KOPT-K1 (cell line): Measurements from ENCODE around the gene HMGXB4.
A peak's percentile ranks its signal among the peaks of the same experiment; 100 is the strongest.

Experiments
- H3K27ac ChIP-seq: fragments of 200-600 bp; sonication (generic); 2 replicates; pipeline ENCODE4 v1.5.1; 2016; ENCODE audit warnings: antibody characterized with exemption, mild to moderate bottlenecking, low read depth, low read length; ENCODE audit not compliant: poor library complexity, severe bottlenecking
- H3K36me3 ChIP-seq: fragments of 200-600 bp; sonication (generic); 2 replicates; pipeline ENCODE4 v1.5.1; 2017; ENCODE audit warnings: antibody characterized with exemption, mild to moderate bottlenecking, low read length, moderate library complexity; ENCODE audit not compliant: insufficient read depth
- H3K9me3 ChIP-seq: fragments of 200-600 bp; sonication (generic); 2 replicates; pipeline ENCODE4 v1.5.1; 2017; ENCODE audit warnings: antibody characterized with exemption, low read length, mild to moderate bottlenecking; ENCODE audit not compliant: insufficient read depth, poor library complexity, severe bottlenecking

Gene HMGXB4

DNA sequence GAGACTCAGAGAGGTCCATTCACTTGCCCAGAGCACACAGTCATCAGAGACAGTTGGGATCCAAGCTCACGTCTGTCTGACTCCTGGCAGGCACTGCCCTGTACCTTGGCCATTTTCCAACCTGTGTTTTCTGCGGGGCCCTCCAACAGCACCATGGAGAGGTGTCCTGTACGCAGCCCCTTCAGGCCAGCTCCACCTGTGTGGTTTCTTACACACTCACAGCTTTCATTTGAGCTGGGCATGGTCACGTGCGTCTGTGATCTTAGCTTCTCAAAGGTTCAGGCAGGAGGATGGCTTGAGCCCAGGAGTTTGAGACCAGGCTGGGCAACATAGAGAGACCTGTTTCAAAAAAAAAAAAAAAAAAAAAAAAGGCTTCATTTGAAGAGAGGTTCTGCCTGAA is 66.8 kb downstream of the HMGXB4 start:
- no peak overlapping the region for H3K27ac ChIP-seq
- no peaks in the 10 kb centered on the region for H3K9me3 ChIP-seq
- H3K36me3 ChIP-seq: peaks cover 41% of the 10 kb centered on the region; the same call in 1 of the 2 replicates

DNA sequence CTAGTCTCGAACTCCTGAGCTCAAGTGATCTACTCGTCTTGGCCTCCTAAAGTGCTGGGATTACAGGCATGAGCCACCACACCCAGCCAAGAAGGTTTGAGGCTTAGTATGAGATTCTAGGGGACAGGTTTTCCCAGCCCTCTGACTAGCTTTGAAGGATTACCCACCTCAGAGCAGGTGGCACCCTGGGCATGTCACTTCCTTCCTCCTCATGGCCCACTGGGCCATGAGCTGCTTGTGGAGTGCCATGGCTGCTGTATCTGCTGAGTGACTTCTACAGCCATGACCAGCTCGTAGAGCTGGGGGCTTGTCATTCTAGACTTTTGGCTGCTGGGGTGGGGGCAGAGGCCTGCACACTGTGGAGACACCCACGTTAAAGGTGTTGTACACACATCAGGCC is 67.5 kb downstream of the HMGXB4 start:
- no peaks in the 10 kb centered on the region for H3K9me3 ChIP-seq
- peaks cover 41% of the 10 kb centered on the region; the same call in 1 of the 2 replicates for H3K36me3 ChIP-seq
- H3K27ac ChIP-seq: no peak overlapping the region

DNA sequence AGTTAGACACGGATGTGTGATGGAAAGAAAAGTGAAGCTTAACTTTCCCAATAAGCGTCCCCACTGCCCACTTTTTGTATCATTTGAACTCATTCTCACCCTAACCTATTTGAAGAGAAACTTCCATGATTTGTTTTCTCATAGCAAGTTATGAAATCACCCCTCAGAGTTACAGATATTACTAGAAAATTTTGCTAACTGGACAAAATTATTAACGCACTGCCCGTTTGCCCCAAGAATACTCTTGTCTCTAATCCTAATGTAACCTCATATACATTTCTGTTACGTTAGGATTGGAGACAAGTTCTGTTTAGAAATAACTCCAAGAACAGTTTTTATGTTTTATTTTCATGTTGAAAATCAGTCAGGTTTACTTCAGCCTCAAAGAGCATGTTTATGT is 67.9 kb downstream of the HMGXB4 start:
- H3K36me3 ChIP-seq: peaks cover 41% of the 10 kb centered on the region; the same call in 1 of the 2 replicates
- H3K27ac ChIP-seq: no peak overlapping the region
- no peaks in the 10 kb centered on the region for H3K9me3 ChIP-seq

DNA sequence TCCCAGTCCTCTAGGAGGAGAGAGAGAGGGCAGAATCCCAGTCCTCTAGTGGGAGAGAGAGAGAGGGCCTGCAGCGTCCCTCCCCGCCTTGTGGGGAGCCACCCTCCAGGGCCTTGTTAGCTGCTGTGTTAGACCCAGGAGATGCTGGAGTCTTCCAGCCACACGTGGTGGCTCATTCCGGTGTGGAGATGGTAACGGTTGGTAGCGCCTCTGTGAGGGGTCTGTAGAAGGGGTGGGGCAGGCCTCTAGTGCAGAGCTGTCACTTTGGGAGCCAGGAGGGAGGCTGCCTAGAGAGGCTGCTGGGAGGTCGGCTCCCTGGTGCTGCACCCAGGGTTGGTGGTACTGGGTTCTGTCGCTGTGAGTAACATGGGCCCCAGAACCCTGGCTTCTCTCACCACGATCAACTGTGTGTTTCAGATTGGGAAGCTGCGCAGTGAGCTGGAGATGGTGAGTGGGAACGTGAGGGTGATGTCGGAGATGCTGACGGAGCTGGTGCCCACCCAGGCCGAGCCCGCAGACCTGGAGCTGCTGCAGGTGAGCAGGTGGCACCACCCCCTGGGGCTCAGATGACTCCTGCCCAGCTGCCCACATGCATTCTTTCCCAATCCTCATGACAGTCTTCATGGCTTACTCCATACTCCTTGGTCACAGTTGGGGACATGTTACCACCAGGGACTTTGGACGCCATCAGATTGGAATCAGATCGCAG is 69.7 kb downstream of the HMGXB4 start:
- no peak overlapping the region for H3K27ac ChIP-seq
- H3K36me3 ChIP-seq: peaks cover 39% of the 10 kb centered on the region; the same call in 1 of the 2 replicates
- H3K9me3 ChIP-seq: no peaks in the 10 kb centered on the region

DNA sequence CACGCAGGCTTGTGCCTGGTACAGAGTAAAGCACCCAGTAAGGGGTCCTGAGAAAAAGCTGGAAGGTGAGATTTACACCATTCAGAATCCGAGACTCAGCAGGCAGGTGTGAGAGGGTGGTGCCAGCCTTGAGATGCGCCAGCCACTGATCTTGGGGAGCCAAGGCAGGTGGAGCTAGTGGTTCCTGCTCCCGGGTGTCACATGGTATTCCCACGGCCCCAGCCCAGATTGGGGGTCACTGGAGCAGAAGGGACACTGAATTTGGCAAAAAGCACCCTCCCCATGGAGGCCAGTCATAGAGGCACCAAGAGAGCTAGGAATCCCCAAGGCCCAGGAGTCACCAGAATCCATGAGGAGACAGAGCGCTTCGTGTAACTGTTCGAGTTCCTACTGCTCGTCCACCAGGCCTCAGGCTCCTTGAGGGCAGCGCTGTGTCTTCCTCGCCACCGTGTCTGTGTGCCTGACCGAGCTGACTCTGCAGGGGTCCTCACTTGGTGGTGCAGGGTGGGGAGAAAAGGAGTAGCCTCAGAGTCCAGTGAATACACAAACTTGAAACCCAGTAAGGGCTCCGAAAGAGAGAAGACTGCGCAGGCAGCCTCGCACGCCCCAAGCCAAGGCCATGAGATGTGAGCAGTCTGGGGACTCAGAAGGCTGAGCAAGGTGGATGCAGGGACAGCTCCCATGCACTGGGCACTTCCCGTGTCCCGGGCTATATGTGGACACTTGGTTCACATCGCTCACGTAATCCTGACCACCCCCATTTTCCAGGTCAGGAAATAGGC is 70.6 kb downstream of the HMGXB4 start:
- Histone ChIP-seq H3K27ac (no peak overlapping the region), H3K9me3 (no peaks in the 10 kb centered on the region)

GRCh38 chr22:35328472-35328885 is 71.2 kb downstream of the HMGXB4 start:
- no peak overlapping the region for H3K27ac ChIP-seq
- H3K36me3 ChIP-seq: peaks cover 35% of the 10 kb centered on the region; the same call in 1 of the 2 replicates
- no peaks in the 10 kb centered on the region for H3K9me3 ChIP-seq

More for the DNA sequence above, 70.6 kb downstream of the HMGXB4 start:
- H3K36me3 ChIP-seq: peaks cover 36% of the 10 kb centered on the region; the same call in 1 of the 2 replicates

DNA sequence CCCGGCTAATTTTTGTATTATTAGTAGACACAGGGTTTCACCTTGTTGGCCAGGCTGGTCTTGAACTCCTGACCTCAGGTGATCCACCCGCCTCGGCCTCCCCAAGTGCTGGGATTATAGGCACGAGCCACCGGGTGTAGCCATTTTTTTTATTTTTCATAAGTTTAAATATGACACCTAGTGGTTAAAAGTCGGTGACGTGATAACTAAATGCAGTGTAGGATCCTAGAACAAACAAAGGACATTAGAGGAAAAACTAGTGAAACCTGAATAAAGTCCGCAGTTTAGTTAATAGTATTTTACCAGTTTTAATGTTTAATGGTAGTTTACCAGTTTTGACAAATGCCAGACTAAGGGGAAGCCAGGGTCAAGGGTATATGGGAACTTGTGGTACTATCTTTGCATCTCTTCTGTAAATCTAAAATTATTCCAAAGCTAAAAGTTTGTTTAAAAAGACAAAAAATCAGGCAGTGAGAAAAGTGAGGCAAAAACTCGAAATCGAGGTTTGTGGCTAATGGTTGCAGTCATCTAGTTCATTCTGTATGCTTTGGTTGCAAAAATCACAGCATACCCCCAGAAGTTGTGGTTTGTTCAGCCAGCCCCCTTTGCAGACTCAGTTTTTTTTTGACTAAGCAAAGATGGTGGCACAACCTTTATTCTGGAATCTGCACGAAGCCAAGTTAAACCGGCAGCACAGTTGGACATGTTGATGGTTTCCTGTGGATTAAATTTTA is 72.0 kb downstream of the HMGXB4 start:
- Histone ChIP-seq H3K9me3 (no peaks in the 10 kb centered on the region), H3K36me3 (peaks cover 27% of the 10 kb centered on the region; the same call in 1 of the 2 replicates), H3K27ac (peak overlapping the region; percentile 77)

GRCh38 chr22:35330258-35330861 is 73.1 kb downstream of the HMGXB4 start:
- Histone ChIP-seq H3K9me3 (no peaks in the 10 kb centered on the region), H3K27ac (peak overlapping the region; percentile 77), H3K36me3 (peaks cover 31% of the 10 kb centered on the region; the same call in 1 of the 2 replicates)

DNA sequence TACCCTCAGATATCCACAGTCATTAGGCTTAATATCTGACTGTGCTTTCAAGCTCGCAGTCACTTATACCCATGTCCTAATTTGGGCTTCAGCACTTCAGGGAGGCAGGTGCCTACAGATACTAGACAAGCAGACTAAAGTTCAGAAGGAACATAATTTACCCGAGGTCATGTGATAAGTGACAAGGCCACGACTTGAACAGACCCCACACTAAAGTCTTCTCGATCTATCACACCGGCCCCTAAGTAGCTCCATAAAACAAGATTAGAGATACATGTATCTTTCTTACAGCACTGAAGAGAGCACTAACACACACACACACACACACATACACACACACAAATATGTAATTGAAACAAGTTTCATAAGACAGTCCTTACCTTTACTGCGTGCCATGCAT is 75.0 kb downstream of the HMGXB4 start:
- H3K36me3 ChIP-seq: peaks cover 37% of the 10 kb centered on the region
- peak overlapping the region; percentile 76 for H3K27ac ChIP-seq
- H3K9me3 ChIP-seq: no peaks in the 10 kb centered on the region

- Histone ChIP-seq H3K27ac (peak overlapping the region; percentile 76), H3K36me3 (peaks cover 27% of the 10 kb centered on the region), H3K9me3 (no peaks in the 10 kb centered on the region)
These were observed 75.9 kb downstream of the HMGXB4 start for GRCh38 chr22:35333220-35333619.

DNA sequence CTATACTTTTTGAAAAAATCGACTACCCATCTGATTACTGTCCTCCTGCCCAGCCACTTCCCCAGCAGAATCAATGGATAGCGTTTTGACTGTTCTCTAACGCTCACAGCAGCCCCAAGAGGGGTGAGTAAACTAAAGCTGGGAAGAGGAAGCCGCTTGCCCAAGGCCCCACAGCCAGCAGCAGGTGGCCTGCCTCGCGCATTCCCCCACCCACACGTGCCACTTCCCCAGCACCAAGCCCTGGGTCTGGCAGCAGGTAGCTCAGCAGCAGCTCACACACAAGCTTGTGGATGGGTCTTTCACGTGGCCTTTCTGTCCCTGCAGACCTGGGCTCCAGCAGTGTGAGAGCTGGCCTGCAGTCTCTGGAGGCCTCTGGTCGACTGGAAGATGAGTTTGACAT is 76.7 kb downstream of the HMGXB4 start:
- Histone ChIP-seq H3K27ac (peak overlapping the region; percentile 76), H3K36me3 (peaks cover 29% of the 10 kb centered on the region), H3K9me3 (no peaks in the 10 kb centered on the region)

- peaks cover 29% of the 10 kb centered on the region for H3K36me3 ChIP-seq
- peak overlapping the region; percentile 76 for H3K27ac ChIP-seq
- no peaks in the 10 kb centered on the region for H3K9me3 ChIP-seq
These were observed 78.2 kb downstream of the HMGXB4 start for GRCh38 chr22:35335468-35335867.

DNA sequence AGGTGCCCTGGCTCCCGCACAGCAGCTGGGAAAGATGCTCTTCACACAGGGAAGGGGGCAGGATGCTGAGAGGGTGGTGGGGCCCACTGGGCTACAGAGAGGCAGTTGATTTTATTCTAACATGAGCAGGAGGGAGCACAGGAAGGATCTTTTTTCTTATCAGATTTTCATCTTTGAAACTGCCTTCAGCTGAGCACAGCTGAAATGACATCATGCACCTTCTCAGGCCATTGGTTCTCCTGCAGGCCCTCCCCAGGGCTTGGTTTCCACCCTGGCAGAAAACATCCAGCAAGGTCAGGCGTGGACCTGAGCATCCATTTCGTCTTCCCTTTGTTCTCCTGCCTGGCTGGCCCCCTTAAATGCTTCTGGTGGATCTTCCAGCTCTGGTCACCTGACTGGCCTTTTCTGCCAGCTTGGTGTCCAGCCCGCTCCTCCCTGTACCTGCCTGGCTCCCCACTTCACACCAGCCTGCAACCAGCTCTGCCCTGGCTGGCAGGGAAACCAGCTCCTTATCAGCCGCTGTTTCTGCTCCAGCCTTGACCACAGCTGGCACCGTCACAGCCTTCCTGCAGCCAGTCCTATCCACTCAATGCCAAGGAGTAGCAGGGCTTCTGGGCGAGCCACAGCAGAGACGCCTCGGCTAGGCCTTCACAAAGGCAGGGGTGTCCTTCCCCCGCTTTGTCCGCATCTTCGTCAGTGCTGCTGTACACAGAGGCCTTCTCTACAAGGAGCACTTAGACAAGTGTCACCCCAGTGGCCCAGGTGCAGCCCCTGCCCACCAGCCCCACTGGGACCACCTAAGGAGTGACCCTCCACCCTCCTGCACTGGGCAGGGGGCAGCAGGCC is 78.9 kb downstream of the HMGXB4 start:
- Histone ChIP-seq H3K36me3 (peaks cover 31% of the 10 kb centered on the region), H3K9me3 (no peaks in the 10 kb centered on the region), H3K27ac (peak overlapping the region; percentile 76)

- H3K36me3 ChIP-seq: peaks cover 29% of the 10 kb centered on the region
- H3K9me3 ChIP-seq: no peaks in the 10 kb centered on the region
- peak overlapping the region; percentile 7 for H3K27ac ChIP-seq
These were observed 80.6 kb downstream of the HMGXB4 start for GRCh38 chr22:35337932-35338331.
